UCSD-AML1 (cell line): Measurements from ENCODE around the gene BBOF1.
"Not testable (repeated sequence)": the region's sequence is repeated elsewhere in the genome, so short reads cannot be mapped to it uniquely, and the experiment has no call there.

ENCODE experiments used
- DNase-seq: peaks from one replicate; lab custom pipeline; 2025; ENCODE audit not compliant: unreplicated experiment; lab: John Stamatoyannopoulos, UW

Gene BBOF1

DNA sequence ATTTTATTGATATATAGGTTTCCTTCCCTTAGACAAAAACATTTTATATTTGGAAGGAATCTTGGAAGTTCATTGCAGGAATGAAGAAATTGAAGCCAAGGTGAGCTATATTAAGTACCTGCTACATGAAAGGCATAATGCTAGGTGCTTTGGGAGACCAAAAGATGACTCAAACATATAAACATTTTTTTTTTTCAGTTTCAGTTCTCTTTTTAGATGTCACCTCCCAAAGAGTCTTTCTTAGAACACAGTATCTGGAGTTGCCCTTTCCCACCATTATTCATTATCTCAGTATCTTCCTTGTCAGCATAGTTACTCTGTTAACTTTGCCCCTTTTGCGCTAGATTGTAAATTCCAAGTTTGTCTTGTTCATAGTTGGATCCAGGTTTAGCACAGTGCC lies 66.7 kb downstream of the BBOF1 start:
- no peak for DNase-seq

DNA sequence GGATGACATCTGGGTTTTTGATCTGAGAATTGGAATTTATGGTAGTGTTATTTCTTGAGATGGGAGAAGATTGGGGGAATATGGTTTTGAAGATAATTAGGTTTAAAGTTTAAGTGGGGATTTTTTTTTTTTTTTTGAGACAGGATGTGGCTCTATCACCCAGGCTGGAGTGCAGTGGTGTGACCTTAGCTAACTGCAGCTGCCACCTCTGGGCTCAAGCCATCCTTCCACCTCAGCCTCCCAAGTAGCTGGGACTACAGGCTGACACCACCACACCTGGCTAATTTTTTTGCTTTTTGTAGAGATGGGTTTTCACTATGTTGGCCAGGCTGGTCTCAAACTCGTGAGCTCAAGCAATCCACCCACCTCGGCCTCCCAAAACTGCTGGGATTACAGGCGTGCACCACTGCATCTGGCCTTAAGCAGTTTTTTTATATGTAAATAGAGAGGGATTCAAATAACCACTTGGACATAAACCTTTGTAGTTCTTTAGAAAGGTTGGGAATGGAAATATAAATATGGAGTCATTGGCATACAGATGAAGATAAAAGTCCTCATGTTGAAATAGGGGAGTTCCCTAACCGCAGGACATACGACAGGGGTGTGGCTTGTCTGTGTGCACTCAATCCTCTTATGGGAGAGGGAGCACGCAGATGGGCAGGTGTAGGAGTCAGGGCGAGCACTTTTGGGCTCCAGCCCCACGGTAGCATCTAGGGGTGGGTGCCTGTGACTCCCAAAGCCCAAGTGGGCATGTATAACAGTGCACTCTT lies 70.3 kb downstream of the BBOF1 start:
- DNase-seq, result no peak

DNA sequence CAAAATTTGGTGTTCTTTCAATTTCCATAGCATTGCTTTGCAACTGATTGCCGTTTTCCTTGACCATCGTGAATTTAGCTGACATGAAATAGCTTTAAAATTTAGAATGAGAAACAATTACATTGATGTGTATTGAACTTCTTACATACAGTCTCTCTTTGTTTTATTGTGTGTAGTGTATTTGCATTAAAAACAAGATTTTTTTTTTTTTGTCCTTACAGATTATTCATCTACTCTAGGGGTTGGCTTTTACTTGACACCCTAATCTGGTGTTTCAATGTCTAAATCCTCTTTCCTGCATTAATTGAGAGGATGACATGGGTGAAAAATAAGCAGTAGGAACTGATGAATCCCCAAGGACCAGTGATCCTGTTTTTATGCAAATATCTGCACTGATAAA lies 86.2 kb downstream of the BBOF1 start:
- DNase-seq, result no peak

DNA sequence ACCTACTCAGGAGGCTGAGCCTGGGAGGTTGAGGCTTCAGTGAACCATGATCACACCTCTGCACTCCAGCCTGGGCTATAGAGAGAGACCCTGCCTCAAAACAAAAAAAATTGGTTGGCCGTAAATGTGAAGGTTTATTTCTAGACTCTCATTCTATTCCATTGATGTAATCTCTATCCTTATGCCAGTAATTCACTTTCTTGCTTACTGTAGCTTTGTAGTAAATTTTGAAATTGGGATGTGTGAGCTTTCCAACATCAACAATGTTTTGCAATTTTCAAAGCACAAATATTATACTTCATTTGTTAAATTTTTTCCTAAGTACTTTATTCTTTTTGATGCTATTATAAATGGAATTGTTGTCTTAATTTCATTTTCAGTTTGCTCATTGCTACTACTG lies 90.2 kb downstream of the BBOF1 start:
- no peak for DNase-seq

DNA sequence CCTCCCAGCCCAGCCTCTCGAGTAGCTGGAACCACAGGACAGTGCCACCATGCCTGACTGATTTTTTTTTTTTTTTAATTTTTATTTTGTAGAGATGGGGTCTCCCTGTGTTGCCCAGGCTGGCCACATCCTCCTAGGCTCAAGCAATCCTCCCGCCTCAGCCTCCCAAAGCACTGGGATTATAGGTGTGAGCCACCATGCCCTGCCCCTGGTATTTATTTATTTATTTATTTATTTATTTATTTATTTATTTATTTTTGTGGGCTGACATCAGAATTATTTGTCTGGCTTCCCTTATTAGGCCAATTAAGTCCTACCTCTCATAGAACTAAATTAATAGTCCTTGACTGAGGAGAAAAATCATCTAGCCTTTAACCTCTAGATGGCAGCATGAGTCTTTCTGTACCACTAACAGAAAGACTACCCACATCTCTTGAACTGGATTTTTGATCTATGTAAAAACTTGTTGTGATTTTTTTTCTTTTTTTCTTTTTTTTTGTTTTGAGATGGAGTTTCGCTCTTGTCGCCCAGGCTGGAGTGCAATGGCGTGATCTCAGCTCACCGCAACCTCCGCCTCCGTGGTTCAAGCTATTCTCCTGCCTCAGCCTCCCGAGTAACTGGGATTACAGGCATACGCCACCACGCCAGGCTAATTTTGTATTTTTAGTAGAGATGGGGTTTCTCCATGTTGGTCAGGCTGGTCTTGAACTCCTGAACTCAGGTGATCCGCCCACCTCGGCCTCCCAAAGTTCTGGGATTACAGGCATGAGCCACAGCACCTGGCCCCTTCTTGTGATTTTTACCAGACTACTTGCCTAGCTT lies 92.5 kb downstream of the BBOF1 start:
- not testable (repeated sequence) for DNase-seq
